NCI-H510A (cell line): ENCODE results near the gene NRL.
"Not testable (repeated sequence)": the region's sequence is repeated elsewhere in the genome, so short reads cannot be mapped to it uniquely, and the experiment has no call there.

Experiments used
- DNase-seq: peaks from one replicate; lab custom pipeline; 2025; lab: John Stamatoyannopoulos, UW

Gene NRL

GRCh38 chr14:24051789-24052655 is 62.7 kb downstream of the NRL start, which contains the start of gene CARMIL3:
Gene CARMIL3, plus strand, starts transcription at chr14:24052009. Its CDS starts 145 bp downstream, at chr14:24052154.
- peak; percentile 68 for DNase-seq

- no peak for DNase-seq
Measured at GRCh38 chr14:24051176-24051788, 63.5 kb downstream of the NRL start.

GRCh38 chr14:24050753-24051152 is 64.0 kb downstream of the NRL start:
- not testable (repeated sequence) for DNase-seq

- DNase-seq = not testable (repeated sequence)
Measured at GRCh38 chr14:24049002-24049401, 65.7 kb downstream of the NRL start.

GRCh38 chr14:24042746-24043145 is 72.0 kb downstream of the NRL start:
- peak; percentile 10 for DNase-seq

- no peak for DNase-seq
Measured at GRCh38 chr14:24040692-24041091, 74.1 kb downstream of the NRL start.

GRCh38 chr14:24038686-24039085 is 76.1 kb downstream of the NRL start:
- no peak for DNase-seq

GRCh38 chr14:24037658-24038037 is 77.1 kb downstream of the NRL start:
- DNase-seq = peak; percentile 32

- not testable (repeated sequence) for DNase-seq
Measured at GRCh38 chr14:24036963-24037657, 77.6 kb downstream of the NRL start.

- DNase-seq = peak; percentile 76
Measured at GRCh38 chr14:24036169-24036962, 78.4 kb downstream of the NRL start.

GRCh38 chr14:24035769-24036168 is 79.0 kb downstream of the NRL start:
- peak; percentile 19 for DNase-seq

GRCh38 chr14:24032727-24033418 is 81.9 kb downstream of the NRL start:
- DNase-seq = no peak

GRCh38 chr14:24031331-24031730 is 83.4 kb downstream of the NRL start:
- not testable (repeated sequence) for DNase-seq

GRCh38 chr14:24029687-24030086 is 85.1 kb downstream of the NRL start:
- not testable (repeated sequence) for DNase-seq
